ENCODE data around the gene TBCD. TPM values are rescaled to one million over a fixed set of nuclear protein-coding genes. Genes with fewer than 3 reads are reported as not detected.

The TBCD gene
- total and polyA plus RNA-seq, 5 donors from 2014 or later: 39.2 to 146 (median 86.4) TPM

DNA sequence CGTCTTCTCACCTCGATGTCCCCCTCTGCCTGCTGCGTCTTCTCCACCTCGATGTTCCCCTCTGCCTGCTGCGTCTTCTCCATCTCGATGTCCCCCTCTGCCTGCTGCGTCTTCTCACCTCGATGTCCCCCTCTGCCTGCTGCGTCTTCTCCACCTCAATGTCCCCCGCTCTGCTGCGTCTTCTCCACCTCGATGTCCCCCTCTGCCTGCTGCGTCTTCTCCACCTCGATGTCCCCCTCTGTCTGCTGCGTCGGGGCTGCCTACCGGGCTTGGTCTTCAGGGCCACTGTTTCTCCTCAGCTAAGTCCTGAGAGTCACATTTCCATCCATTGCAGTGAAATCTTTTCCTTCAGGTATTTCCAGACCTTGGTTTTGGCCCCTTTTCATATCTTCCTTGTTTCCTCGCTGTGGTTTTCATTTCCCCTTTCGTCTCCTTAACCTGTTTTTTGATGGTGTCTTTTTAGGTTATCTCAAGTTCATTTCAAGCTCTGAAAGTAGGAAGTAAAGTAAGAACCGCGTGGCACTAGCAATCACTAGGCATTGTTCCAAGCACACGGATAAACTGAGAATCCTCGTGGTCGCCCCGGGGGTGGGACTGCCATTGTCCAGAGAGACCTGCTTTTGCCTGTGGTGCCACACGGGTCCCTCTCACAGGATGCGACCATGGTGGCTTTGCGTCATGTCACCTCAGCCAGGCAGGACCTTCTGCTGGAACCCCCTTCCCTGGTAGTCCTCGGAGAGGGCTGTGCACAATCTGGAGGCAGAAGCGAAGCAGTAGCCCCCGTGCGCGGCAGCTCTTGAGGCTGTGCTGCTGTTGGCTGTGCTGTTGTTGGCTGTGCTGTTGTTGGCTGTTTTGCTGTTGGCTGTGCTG is 97.4 kb downstream of the TBCD start:
- ATAC-seq (ENCODE audit: low read depth in 2 of 2) (no peak), DNase-seq (no peak)
- Histone ChIP-seq H3K9me3 (ENCODE audit: control insufficient read depth in 2 of 2, low read length in 2 of 2) (no peaks in the 10 kb centered on the region), H3K27me3 (ENCODE audit: control insufficient read depth, insufficient read depth, low read length) (no peaks in the 10 kb centered on the region), H3K4me1 (ENCODE audit: control insufficient read depth, insufficient read depth, low read length, poor library complexity, severe bottlenecking) (no peaks in the 10 kb centered on the region), H3K36me3 (ENCODE audit: control insufficient read depth, insufficient read depth, low read length) (no peaks in the 10 kb centered on the region), H3K4me3 (ENCODE audit: low read depth, low read length) (no peak overlapping the region), H3K27ac (ENCODE audit: insufficient read depth, low read length, poor library complexity, severe bottlenecking) (no peak overlapping the region)
- Mint-ChIP-seq H3K36me3 (peaks cover 20% of the 10 kb centered on the region), H3K27ac (no peak overlapping the region), H3K27me3 (no peaks in the 10 kb centered on the region), H3K9me3 (peaks cover 0 to 2% (median 0%) of the 10 kb centered on the region in 7 donors), H3K4me1 (peaks cover 0 to 6% (median 5%) of the 10 kb centered on the region in 4 donors), H3K4me3 (peak overlapping the region in 1 of 4 donors; percentile 8)

- H3K4me3 ChIP-seq (ENCODE audit: low read depth, low read length): no peak overlapping the region
- Mint-ChIP-seq H3K4me3 (no peak overlapping the region), H3K9me3 (peaks cover 0 to 2% (median 0%) of the 10 kb centered on the region in 7 donors), H3K4me1 (peaks cover 0 to 6% (median 5%) of the 10 kb centered on the region in 4 donors), H3K27ac (no peak overlapping the region), H3K36me3 (peaks cover 22% of the 10 kb centered on the region), H3K27me3 (no peaks in the 10 kb centered on the region)
- ATAC-seq (ENCODE audit: low read depth in 2 of 2) (no peak), DNase-seq (no peak)
- H3K4me1 ChIP-seq (ENCODE audit: control insufficient read depth, insufficient read depth, low read length, poor library complexity, severe bottlenecking): no peaks in the 10 kb centered on the region
- no peaks in the 10 kb centered on the region for H3K36me3 ChIP-seq (ENCODE audit: control insufficient read depth, insufficient read depth, low read length)
- no peak overlapping the region for H3K27ac ChIP-seq (ENCODE audit: insufficient read depth, low read length, poor library complexity, severe bottlenecking)
- H3K9me3 ChIP-seq (ENCODE audit: control insufficient read depth in 2 of 2, low read length in 2 of 2): no peaks in the 10 kb centered on the region
- no peaks in the 10 kb centered on the region for H3K27me3 ChIP-seq (ENCODE audit: control insufficient read depth, insufficient read depth, low read length)
Measured at GRCh38 chr17:82851381-82851780, 99.5 kb downstream of the TBCD start.

DNA sequence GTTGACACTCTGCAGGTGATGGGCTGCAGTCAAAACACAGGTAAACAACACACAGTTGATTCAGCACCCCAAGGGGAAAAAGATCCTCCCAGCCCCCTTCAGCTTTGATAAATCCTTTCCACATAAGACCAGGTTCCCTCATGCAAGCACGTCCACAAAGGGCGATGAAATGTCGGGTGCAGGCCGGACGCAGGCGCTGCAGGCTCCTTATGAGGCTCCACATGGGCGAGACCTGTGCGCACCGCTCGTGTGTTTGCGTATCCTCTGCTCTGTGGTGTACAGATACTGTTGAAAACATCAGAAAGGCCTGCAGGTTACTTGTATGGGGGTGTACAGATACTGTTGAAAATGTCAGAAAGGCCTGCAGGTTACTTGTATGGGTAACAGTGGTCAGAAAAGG is 102.4 kb downstream of the TBCD start:
- H3K9me3 Mint-ChIP-seq: peaks cover 0 to 2% (median 0%) of the 10 kb centered on the region in 7 donors

GRCh38 chr17:82856361-82856760 is 104.5 kb downstream of the TBCD start:
- no peaks in the 10 kb centered on the region for H3K9me3 ChIP-seq (ENCODE audit: control insufficient read depth in 2 of 2, low read length in 2 of 2)
- no peaks in the 10 kb centered on the region for H3K27me3 ChIP-seq (ENCODE audit: control insufficient read depth, insufficient read depth, low read length)
- Mint-ChIP-seq H3K4me3 (no peak overlapping the region), H3K27me3 (peaks cover 5% of the 10 kb centered on the region), H3K27ac (no peak overlapping the region), H3K9me3 (peaks cover 0 to 2% (median 0%) of the 10 kb centered on the region in 7 donors), H3K4me1 (peaks cover 6 to 29% (median 14%) of the 10 kb centered on the region in 4 donors), H3K36me3 (peaks cover 14% of the 10 kb centered on the region)
- no peak for ATAC-seq (ENCODE audit: low read depth in 2 of 2)
- H3K4me3 ChIP-seq (ENCODE audit: low read depth, low read length): no peak overlapping the region
- no peak for DNase-seq
- H3K36me3 ChIP-seq (ENCODE audit: control insufficient read depth, insufficient read depth, low read length): no peaks in the 10 kb centered on the region
- H3K4me1 ChIP-seq (ENCODE audit: control insufficient read depth, insufficient read depth, low read length, poor library complexity, severe bottlenecking): peaks cover 31% of the 10 kb centered on the region
- no peak overlapping the region for H3K27ac ChIP-seq (ENCODE audit: insufficient read depth, low read length, poor library complexity, severe bottlenecking)

More for the DNA sequence above, 102.4 kb downstream of the TBCD start:
- Histone ChIP-seq H3K4me1 (ENCODE audit: control insufficient read depth, insufficient read depth, low read length, poor library complexity, severe bottlenecking) (peaks cover 12% of the 10 kb centered on the region), H3K27me3 (ENCODE audit: control insufficient read depth, insufficient read depth, low read length) (no peaks in the 10 kb centered on the region), H3K9me3 (ENCODE audit: control insufficient read depth in 2 of 2, low read length in 2 of 2) (no peaks in the 10 kb centered on the region), H3K36me3 (ENCODE audit: control insufficient read depth, insufficient read depth, low read length) (no peaks in the 10 kb centered on the region), H3K27ac (ENCODE audit: insufficient read depth, low read length, poor library complexity, severe bottlenecking) (no peak overlapping the region), H3K4me3 (ENCODE audit: low read depth, low read length) (no peak overlapping the region)
- Mint-ChIP-seq H3K4me1 (peaks cover 1 to 13% (median 7%) of the 10 kb centered on the region in 4 donors), H3K27ac (peak overlapping the region in 2 of 3 donors; percentile 33 to 38), H3K4me3 (no peak overlapping the region), H3K36me3 (peaks cover 17% of the 10 kb centered on the region), H3K27me3 (peaks cover 5% of the 10 kb centered on the region)
- no peak for ATAC-seq (ENCODE audit: low read depth in 2 of 2)
- no peak for DNase-seq

DNA sequence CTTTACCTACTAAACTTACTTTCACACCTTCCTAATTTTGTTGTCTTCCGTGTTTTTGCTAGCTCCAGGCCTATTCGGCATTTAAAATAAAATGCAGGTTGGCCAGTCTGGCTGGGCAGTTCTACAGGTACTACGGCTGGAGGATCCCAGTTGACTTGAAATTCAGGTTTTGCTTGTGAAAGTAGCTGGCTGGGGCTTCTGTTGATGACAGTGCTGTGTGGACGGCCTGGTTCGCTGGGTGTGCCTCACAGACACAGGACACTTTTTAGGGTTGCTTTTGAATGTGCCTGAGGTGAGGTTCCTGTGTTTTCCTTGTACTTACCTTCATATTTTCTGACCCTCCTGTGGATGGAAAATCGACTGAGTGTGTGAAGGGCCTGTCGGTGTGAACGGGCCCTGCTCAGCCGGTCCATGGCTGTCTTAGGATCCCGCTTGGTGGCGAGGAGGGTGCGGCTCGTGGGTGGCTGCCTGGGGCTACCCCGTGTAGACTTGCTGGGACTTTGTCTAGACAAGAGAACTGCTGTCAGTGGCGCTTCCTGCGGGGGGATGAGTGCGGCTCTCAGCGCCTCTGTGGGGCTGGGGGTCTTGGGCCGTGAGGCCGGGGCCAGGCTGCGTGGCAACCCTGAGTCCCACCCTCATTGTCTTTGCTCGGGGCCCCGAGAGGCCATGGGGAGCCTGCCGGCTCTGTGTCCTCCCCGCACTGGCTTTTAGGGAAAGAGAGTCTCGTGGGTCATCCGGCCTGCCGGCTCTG is 106.7 kb downstream of the TBCD start:
- Histone ChIP-seq H3K27ac (ENCODE audit: insufficient read depth, low read length, poor library complexity, severe bottlenecking) (peak overlapping the region; percentile 64), H3K4me3 (ENCODE audit: low read depth, low read length) (no peak overlapping the region), H3K4me1 (ENCODE audit: control insufficient read depth, insufficient read depth, low read length, poor library complexity, severe bottlenecking) (peaks cover 42% of the 10 kb centered on the region), H3K36me3 (ENCODE audit: control insufficient read depth, insufficient read depth, low read length) (no peaks in the 10 kb centered on the region), H3K27me3 (ENCODE audit: control insufficient read depth, insufficient read depth, low read length) (no peaks in the 10 kb centered on the region), H3K9me3 (ENCODE audit: control insufficient read depth in 2 of 2, low read length in 2 of 2) (no peaks in the 10 kb centered on the region)
- Mint-ChIP-seq H3K4me3 (peak overlapping the region in 3 of 4 donors; percentile 27 to 84 (median 83)), H3K4me1 (peaks cover 6 to 47% (median 28%) of the 10 kb centered on the region in 4 donors), H3K27me3 (peaks cover 5% of the 10 kb centered on the region), H3K27ac (peak overlapping the region; percentile 58 to 98 (median 80)), H3K36me3 (peaks cover 9% of the 10 kb centered on the region), H3K9me3 (no peaks in the 10 kb centered on the region)
- ATAC-seq (ENCODE audit: low read depth in 2 of 2) (no peak), DNase-seq (peak in 1 of 3 donors; percentile 26)

- H3K4me3 ChIP-seq (ENCODE audit: low read depth, low read length): peak overlapping the region; percentile 53
- H3K27ac Mint-ChIP-seq: peak overlapping the region; percentile 93 to 98 (median 94)
- peaks cover 15 to 57% (median 36%) of the 10 kb centered on the region in 4 donors for H3K4me1 Mint-ChIP-seq
- H3K4me3 Mint-ChIP-seq: peak overlapping the region; percentile 66 to 92 (median 84)
- H3K27ac ChIP-seq (ENCODE audit: insufficient read depth, low read length, poor library complexity, severe bottlenecking): peak overlapping the region; percentile 64
- DNase-seq (peak; percentile 23 to 85 (median 42)), ATAC-seq (ENCODE audit: low read depth in 2 of 2) (peak; percentile 11 to 16)
- H3K36me3 Mint-ChIP-seq: peaks cover under 1% of the 10 kb centered on the region
- H3K36me3 ChIP-seq (ENCODE audit: control insufficient read depth, insufficient read depth, low read length): no peaks in the 10 kb centered on the region
- H3K4me1 ChIP-seq (ENCODE audit: control insufficient read depth, insufficient read depth, low read length, poor library complexity, severe bottlenecking): peaks cover 54% of the 10 kb centered on the region
- no peaks in the 10 kb centered on the region for H3K9me3 ChIP-seq (ENCODE audit: control insufficient read depth in 2 of 2, low read length in 2 of 2)
- H3K9me3 Mint-ChIP-seq: no peaks in the 10 kb centered on the region
- H3K27me3 ChIP-seq (ENCODE audit: control insufficient read depth, insufficient read depth, low read length): no peaks in the 10 kb centered on the region
- H3K27me3 Mint-ChIP-seq: peaks cover 5% of the 10 kb centered on the region
Measured at GRCh38 chr17:82859431-82860403, 107.9 kb downstream of the TBCD start.
